K562 (cell line): ENCODE results near the gene TRMT2A. TPM values are rescaled to one million over a fixed set of nuclear protein-coding genes. Genes with fewer than 3 reads are reported as not detected.

Experiments
- BDP1 ChIP-seq: IDR thresholded peaks from 3 replicates; pipeline ENCODE4 v1.6.1; 2011; ENCODE audit not compliant: insufficient read length, insufficient read depth
- FOXO4 ChIP-seq: fragments of 450-650 bp; formaldehyde crosslinking; IDR thresholded peaks from 2 replicates; pipeline ENCODE4 v1.4.0; 2020; ENCODE audit warnings: mild to moderate bottlenecking, moderate library complexity
- HNRNPL ChIP-seq: fragments of 200-400 bp; formaldehyde crosslinking; IDR thresholded peaks from 2 replicates; pipeline ENCODE4 v1.6.1; 2017; ENCODE audit warnings: low read depth, mild to moderate bottlenecking, low read length
- MGA ChIP-seq: fragments of 450-650 bp; IDR thresholded peaks from 2 replicates; pipeline ENCODE4 v1.6.1; 2016; ENCODE audit warnings: mild to moderate bottlenecking, moderate library complexity
- RERE ChIP-seq: sonication (generic); formaldehyde crosslinking; IDR thresholded peaks from 2 replicates; pipeline ENCODE4 v1.8.0; 2023; ENCODE audit warnings: missing genetic modification reagents, mild to moderate bottlenecking, borderline replicate concordance
- ZNF511 ChIP-seq: sonication (generic); formaldehyde crosslinking; IDR thresholded peaks from 2 replicates; pipeline ENCODE4 v1.8.0; 2022; ENCODE audit warnings: mild to moderate bottlenecking, missing genetic modification reagents
- polyA plus RNA-seq, 8 experiments: library from polyadenylated mRNA; depleted of rRNA in 4 of 8; stranded (reverse) in 5 of 8; unstranded in 3 of 8; fragments of >200 nt; fragmentation: Nextera tagmentation in 2 of 8; fragmentation: Illumina TruSeq in 1 of 8; extraction: Ambion mirVana in 2 of 8; extraction: Trizol in 1 of 8; gene quantifications; 2 replicates each; pipeline versions ENCODE4 v1.2.1 to v1.2.3, GENCODE V29; 2011 to 2014; ENCODE audit warnings: inconsistent platforms in 1 of 8, missing spikeins in 1 of 8
- total RNA-seq, 7 experiments: library from RNA; depleted of rRNA in 6 of 7; stranded (reverse); fragments of >200 nt in 6 of 7; fragmentation: Illumina TruSeq in 2 of 7; extraction: Trizol in 2 of 7; gene quantifications; 2 replicates each; pipeline versions ENCODE4 v1.2.1 to v1.2.3, GENCODE V29; 2011 to 2021; ENCODE audit warnings: low replicate concordance in 1 of 7

Gene TRMT2A
- total and polyA plus RNA-seq, 9 of the 15 experiments (the other 6 are each of a cell fraction or from before 2014, with no cell fraction given), result 1.6 to 265 (median 140) TPM

- TF ChIP-seq ZNF511 (CRISPR knock-in tag) (no peak), MGA (no peak), RERE (CRISPR knock-in tag) (no peak), HNRNPL (peak; percentile 83), BDP1 (no peak), FOXO4 (CRISPR knock-in tag) (peak; percentile 90; the same call in 1 of the 2 replicates)
Observed at GRCh38 chr22:20080776-20081654, 36.0 kb downstream of the TRMT2A start (continued).
